ENCODE data around the gene CDK10. TPM values are rescaled to one million over a fixed set of nuclear protein-coding genes. Genes with fewer than 3 reads are reported as not detected.

Gene CDK10
- total RNA-seq, 1 experiment from 2014 or later, result 98.0 TPM

GRCh38 chr16:89712274-89712781, 25.8 kb downstream of the CDK10 start:
- peak overlapping the region; percentile 80 for H3K27ac ChIP-seq (ENCODE audit: low read depth, low read length, poor library complexity, severe bottlenecking)
- POLR2A ChIA-PET (ENCODE audit: low non-redundant PET), result interaction anchor here (0.5 to 0.7 kb wide), 2 partner anchors 14 to 22 kb away, joined by 9 to 20 read pairs; no protein-coding TSS in a partner anchor
- no peak for DNase-seq (ENCODE audit: low spot score)

GRCh38 chr16:89716493-89716892, 30.0 kb downstream of the CDK10 start:
- POLR2A ChIA-PET (ENCODE audit: low non-redundant PET), result interaction anchor here (0.7 kb wide), 1 partner anchor 10 kb away, joined by 3 read pairs; no protein-coding TSS in a partner anchor
- no TSS peak for BruUV-seq (replicated peaks)

More at GRCh38 chr16:89712274-89712781, 25.8 kb downstream of the CDK10 start:
- CTCF ChIA-PET, result no interaction called here
- no peaks in the 10 kb centered on the region for H3K9me3 ChIP-seq (ENCODE audit: low read depth, low read length, poor library complexity, severe bottlenecking)
- intact Hi-C loops (cut with micrococcal nuclease; ENCODE audit: unreplicated experiment), result no loop called here
- peaks cover 19% of the 10 kb centered on the region for H3K36me3 ChIP-seq (ENCODE audit: insufficient read depth, low read length, poor library complexity, severe bottlenecking)
- peak overlapping the region; percentile 98 for H3K4me3 ChIP-seq (ENCODE audit: low read depth, low read length, poor library complexity, severe bottlenecking)
- H3K27me3 ChIP-seq (replicated peaks; ENCODE audit: insufficient read depth, low read depth, low read length, poor library complexity), result no peaks in the 10 kb centered on the region
- BruUV-seq (replicated peaks), result no TSS peak
- peaks cover 5% of the 10 kb centered on the region for H3K4me1 ChIP-seq (ENCODE audit: insufficient read depth, low read length, poor library complexity, severe bottlenecking)
- no peak for TF ChIP-seq CTCF (conservative IDR thresholded peaks at IDR 0.05; ENCODE audit: low read depth, low read length)
- TF ChIP-seq EZH2 (IDR thresholded peaks at IDR 0.05; ENCODE audit: borderline replicate concordance, low read depth, low read length, poor library complexity, severe bottlenecking), result no peak

GRCh38 chr16:89716916-89717687, 30.6 kb downstream of the CDK10 start:
- no peaks in the 10 kb centered on the region for H3K27me3 ChIP-seq (replicated peaks; ENCODE audit: insufficient read depth, low read depth, low read length, poor library complexity)
- no peaks in the 10 kb centered on the region for H3K9me3 ChIP-seq (ENCODE audit: low read depth, low read length, poor library complexity, severe bottlenecking)
- H3K27ac ChIP-seq (ENCODE audit: low read depth, low read length, poor library complexity, severe bottlenecking), result no peak overlapping the region
- ChIA-PET CTCF (no interaction called here), POLR2A (ENCODE audit: low non-redundant PET) (no interaction called here)
- H3K4me1 ChIP-seq (ENCODE audit: insufficient read depth, low read length, poor library complexity, severe bottlenecking), result peaks cover 10% of the 10 kb centered on the region
- no peak for DNase-seq (ENCODE audit: low spot score)
- H3K36me3 ChIP-seq (ENCODE audit: insufficient read depth, low read length, poor library complexity, severe bottlenecking), result peaks cover 27% of the 10 kb centered on the region
- no TSS peak for BruUV-seq (replicated peaks)
- intact Hi-C loops (cut with micrococcal nuclease; ENCODE audit: unreplicated experiment), result no loop called here
- TF ChIP-seq EZH2 (IDR thresholded peaks at IDR 0.05; ENCODE audit: borderline replicate concordance, low read depth, low read length, poor library complexity, severe bottlenecking) (no peak), CTCF (conservative IDR thresholded peaks at IDR 0.05; ENCODE audit: low read depth, low read length) (no peak)
- no peak overlapping the region for H3K4me3 ChIP-seq (ENCODE audit: low read depth, low read length, poor library complexity, severe bottlenecking)

More at GRCh38 chr16:89716493-89716892, 30.0 kb downstream of the CDK10 start:
- no peak for DNase-seq (ENCODE audit: low spot score)
- no peak overlapping the region for H3K27ac ChIP-seq (ENCODE audit: low read depth, low read length, poor library complexity, severe bottlenecking)
- peaks cover 27% of the 10 kb centered on the region for H3K36me3 ChIP-seq (ENCODE audit: insufficient read depth, low read length, poor library complexity, severe bottlenecking)
- H3K27me3 ChIP-seq (replicated peaks; ENCODE audit: insufficient read depth, low read depth, low read length, poor library complexity), result no peaks in the 10 kb centered on the region
- intact Hi-C loops (cut with micrococcal nuclease; ENCODE audit: unreplicated experiment), result no loop called here
- H3K9me3 ChIP-seq (ENCODE audit: low read depth, low read length, poor library complexity, severe bottlenecking), result no peaks in the 10 kb centered on the region
- H3K4me1 ChIP-seq (ENCODE audit: insufficient read depth, low read length, poor library complexity, severe bottlenecking), result peaks cover 10% of the 10 kb centered on the region
- TF ChIP-seq EZH2 (IDR thresholded peaks at IDR 0.05; ENCODE audit: borderline replicate concordance, low read depth, low read length, poor library complexity, severe bottlenecking), result no peak
- no peak for TF ChIP-seq CTCF (conservative IDR thresholded peaks at IDR 0.05; ENCODE audit: low read depth, low read length)
- no peak overlapping the region for H3K4me3 ChIP-seq (ENCODE audit: low read depth, low read length, poor library complexity, severe bottlenecking)
- CTCF ChIA-PET, result no interaction called here

All from A673 (cell line).